ENCODE data around the gene ZNF518B. TPM values are rescaled to one million over a fixed set of nuclear protein-coding genes. Genes with fewer than 3 reads are reported as not detected.
"Not testable (repeated sequence)": the region's sequence is repeated elsewhere in the genome, so short reads cannot be mapped to it uniquely, and the experiment has no call there.

ZNF518B gene
- total RNA-seq, 1 experiment from 2014 or later, result 18.0 TPM

GRCh38 chr4:10456260-10456594 lies 999 bp downstream of the ZNF518B start:
- DNase-seq (ENCODE audit: low read depth), result no peak

DNA sequence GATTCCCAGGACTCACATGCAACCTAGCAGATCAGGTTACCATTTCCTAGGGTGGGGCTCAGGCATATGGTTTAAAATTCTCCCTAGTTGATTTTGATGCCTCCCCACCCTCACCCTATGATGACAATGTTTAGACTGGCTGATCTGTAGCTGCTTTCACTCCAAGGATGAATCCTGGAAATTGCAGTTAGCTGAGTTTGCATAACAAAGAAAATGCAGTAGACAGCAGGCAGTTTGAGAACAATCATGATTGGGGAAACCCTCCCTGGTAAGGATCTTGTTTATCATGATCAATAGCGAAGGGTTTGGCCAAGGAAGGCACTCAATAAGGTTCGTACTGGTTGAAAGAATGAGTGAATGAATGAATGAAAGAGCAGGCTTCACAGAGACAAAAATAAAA lies 2.1 kb downstream of the ZNF518B start:
- no peak for DNase-seq (ENCODE audit: low read depth)

DNA sequence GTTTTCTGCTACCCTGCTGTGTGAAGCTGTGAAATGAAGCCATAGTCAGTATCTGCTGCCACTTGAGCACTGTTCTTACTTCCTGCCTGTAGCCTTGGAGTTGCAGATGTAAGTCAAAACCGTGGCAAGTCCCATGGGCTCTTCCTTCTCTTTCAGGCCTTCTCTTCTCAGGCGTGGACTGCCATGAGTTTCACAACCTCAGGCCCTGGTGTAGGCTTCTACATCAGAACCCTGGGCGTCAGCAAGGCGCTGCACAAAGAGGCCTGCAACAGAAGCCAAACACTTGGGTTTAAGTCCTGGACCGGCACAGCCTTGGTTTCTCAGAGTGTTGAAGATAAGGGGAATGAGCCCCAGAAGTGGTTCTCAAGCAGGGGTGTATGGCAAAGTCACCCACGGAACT lies 2.5 kb downstream of the ZNF518B start:
- DNase-seq (ENCODE audit: low read depth), result no peak

DNA sequence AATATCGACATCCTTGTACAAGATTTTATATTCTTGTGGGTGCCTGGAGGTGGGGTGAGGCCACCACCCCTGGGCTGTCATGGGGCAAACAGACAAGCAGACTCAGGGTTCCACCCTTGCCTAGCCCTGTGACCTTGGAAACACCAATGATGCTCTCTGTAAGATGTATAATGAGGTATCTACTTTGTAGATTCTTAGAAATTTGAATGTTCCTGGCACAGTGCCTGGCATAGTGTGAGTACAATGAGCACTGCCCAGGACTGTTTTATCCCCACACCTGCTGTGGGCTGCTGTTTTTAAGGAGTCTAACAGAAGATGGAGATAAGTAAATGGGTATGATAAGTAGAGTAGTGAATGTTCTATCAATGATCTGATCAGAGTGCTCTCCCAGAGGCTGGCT lies 3.1 kb downstream of the ZNF518B start:
- DNase-seq (ENCODE audit: low read depth), result no peak

GRCh38 chr4:10448991-10449390 lies 8.2 kb downstream of the ZNF518B start:
- no peak for DNase-seq (ENCODE audit: low read depth)

- peak; percentile 59 for DNase-seq (ENCODE audit: low read depth)
Measured at GRCh38 chr4:10442976-10443375, 14.2 kb downstream of the ZNF518B start.

GRCh38 chr4:10441512-10441911 lies 15.7 kb downstream of the ZNF518B start:
- DNase-seq (ENCODE audit: low read depth), result no peak

DNA sequence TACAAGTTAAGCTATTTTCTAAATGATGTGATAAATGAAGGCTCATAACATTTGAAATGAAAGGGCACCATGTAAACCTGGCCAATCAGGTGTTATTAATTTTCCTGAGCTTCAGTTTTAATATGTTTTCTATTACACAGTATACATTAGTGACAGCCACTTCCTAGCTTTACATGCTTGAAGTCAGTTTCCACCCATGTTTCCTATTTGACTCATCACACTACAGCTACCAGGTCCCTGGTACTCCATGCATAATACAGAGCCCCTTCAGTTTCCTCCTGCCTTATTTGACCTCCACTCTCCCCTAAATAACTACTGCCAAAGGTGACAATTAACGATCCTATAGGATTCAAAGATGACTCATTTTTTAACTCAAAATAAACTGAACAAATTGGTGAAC lies 18.3 kb downstream of the ZNF518B start:
- no peak for DNase-seq (ENCODE audit: low read depth)

DNA sequence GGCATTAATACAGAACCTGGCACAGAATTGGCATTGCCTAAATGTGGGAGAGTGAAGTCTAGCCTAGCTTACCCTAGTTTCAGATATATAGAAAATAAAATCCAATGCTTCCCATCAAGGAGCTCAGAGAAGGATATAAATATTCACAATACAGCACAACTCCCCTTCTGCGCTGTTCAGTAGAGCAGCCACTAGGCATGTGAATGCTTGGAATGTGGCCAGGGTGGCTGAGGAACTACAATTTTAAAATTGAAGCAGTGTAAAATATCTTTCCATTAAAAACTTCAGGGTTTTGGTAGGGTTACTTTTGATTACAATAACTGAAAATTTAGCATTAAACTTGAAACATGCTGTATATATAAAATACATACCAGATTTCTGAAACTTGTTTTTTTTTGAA lies 19.5 kb downstream of the ZNF518B start:
- no peak for DNase-seq (ENCODE audit: low read depth)

DNA sequence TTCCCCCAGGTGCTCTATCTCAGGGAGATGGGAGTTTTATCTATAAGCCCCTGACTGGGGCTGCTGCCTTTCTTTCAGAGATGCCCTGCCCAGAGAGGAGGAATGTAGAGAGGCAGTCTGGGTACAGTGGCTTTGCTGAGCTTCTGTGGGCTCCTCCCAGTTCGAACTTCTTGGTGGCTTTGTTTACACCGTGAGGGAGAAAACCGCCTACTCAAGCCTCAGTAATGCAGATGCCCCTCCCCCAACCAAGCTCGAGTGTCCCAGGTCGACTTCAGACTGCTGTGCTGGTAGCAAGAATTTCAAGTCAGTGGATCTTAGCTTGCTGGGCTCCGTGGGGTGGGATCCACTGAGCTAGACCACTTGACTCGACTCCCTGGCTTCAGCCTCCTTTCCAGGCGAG lies 29.5 kb downstream of the ZNF518B start:
- DNase-seq (ENCODE audit: low read depth), result not testable (repeated sequence)

- peak; percentile 24 for DNase-seq (ENCODE audit: low read depth)
Measured at GRCh38 chr4:10421344-10422055, 35.7 kb downstream of the ZNF518B start.

DNA sequence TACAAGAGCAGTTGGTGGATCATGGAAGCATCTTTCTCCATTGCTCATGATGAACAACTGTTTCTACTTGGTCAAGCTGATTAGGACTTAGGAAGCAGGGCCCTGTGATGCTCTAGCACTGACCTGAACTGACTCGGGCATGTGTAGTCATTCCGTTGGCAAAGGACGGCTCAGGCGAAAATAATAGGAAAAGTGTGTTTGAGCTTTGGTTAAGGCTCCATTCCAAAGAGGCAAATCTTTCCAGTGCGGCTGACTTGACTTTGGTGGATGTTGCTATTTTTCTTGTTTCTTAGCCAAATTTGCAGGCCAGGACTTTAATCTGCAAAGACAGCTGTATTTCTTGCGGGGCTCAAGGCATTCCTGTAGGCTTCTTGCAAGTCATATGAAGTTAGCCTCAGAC lies 39.5 kb downstream of the ZNF518B start:
- DNase-seq (ENCODE audit: low read depth), result no peak

DNA sequence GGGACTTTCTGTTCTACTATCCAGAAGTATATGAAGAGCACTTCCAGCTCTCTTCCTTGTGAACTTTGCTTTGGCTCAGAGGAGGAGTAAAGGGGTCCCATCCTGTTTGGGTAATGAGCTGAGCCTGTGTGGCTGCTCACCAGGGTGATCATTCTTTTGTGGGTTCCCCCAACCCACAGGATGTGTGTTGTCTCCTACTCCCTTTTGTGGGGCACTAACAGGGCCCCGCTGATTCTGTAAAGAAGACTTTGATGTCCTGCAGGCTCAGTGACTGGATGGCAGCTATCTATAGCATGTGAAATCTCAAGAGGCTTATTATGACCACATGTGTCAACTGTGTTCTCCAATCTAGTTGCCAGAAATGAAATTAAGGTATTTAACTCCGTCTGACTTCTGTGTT lies 40.8 kb downstream of the ZNF518B start:
- DNase-seq (ENCODE audit: low read depth), result no peak

GRCh38 chr4:10413177-10413576 lies 44.0 kb downstream of the ZNF518B start:
- DNase-seq (ENCODE audit: low read depth), result no peak

GRCh38 chr4:10405672-10406071 lies 51.6 kb downstream of the ZNF518B start:
- DNase-seq (ENCODE audit: low read depth), result no peak

DNA sequence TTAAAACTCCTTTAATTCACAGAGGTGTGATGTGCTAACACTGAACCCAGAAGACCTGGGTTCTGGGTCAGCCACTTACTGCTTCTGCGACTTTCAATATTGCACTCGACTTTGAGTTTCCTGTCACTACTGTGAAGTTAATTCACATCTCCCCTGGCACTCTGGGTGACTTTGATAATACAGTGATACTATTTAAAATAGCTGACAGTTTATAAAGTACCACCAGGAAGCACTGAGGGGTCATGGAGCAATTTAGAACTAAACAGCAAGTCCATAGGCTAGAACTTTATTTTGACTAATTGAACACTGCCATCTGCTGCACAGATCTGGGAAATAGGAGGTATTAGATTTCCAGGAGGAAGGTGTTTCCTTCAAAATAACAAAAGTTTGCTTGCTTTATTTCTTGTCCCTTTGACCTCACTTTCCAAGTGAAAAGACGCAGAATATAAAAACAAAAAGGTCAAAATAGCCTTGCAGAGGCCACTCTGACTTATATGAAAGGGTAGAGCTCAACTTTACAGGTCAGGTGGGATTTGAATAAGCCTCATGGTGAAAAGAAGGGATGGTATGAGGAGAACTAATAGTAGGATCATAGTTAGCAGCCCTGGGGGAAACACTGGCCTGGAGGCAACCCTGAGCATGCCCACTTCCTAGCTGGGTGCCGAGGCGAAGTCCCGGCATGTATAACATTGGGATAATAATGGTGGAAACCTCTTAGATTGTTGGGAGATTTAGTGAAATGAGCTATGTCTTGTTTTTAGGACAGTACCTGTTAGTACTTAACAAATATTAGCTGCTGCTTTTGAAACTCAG lies 53.4 kb downstream of the ZNF518B start:
- peak; percentile 6 for DNase-seq (ENCODE audit: low read depth)

GRCh38 chr4:10395971-10396580 lies 61.1 kb downstream of the ZNF518B start:
- no peak for DNase-seq (ENCODE audit: low read depth)

Other genes starting within 250 kb of the ZNF518B start
- gene CLNK, start 227.3 kb upstream of the ZNF518B start, total RNA-seq (2014; rRNA removed; shearing (Covaris generic)), result not detected in 2 replicates